Natural killer cell treated with Interleukin-12 subunit alpha and Interleukin-12 subunit beta and Interleukin-15 and Interleukin-18, amount 100 ng/mL, for 72 hours (primary cell): ENCODE data around the gene TAS2R20. TPM values are rescaled to one million over a fixed set of nuclear protein-coding genes. Genes with fewer than 3 reads are reported as not detected.

Experiments used
- ATAC-seq, 2 donors: fragments of 150-1000 bp; cut with Tn5 transposase in 1 of 2; sonication (Bioruptor Pico), chemical (Tn5 transposase) in 1 of 2; 2 replicates each; pipeline ENCODE4 v1.10.0; 2021
- DNase-seq: peaks from one replicate; pipeline ENCODE4 v3.0.0; 2022; ENCODE audit warnings: low spot score
- H3K27ac Mint-ChIP-seq, 2 donors: 1 replicate in 1 of 2; 2 replicates in 1 of 2; pipeline ENCODE4 v1.8.0; 2022; ENCODE audit warnings: mixed read lengths in 2 of 2, mild to moderate bottlenecking in 1 of 2, moderate library complexity in 1 of 2
- H3K27me3 Mint-ChIP-seq, 2 donors: 1 replicate in 1 of 2; 2 replicates in 1 of 2; pipeline ENCODE4 v1.8.0; 2022; ENCODE audit warnings: mixed read lengths in 2 of 2
- H3K36me3 Mint-ChIP-seq: one replicate; pipeline ENCODE4 v1.8.0; 2022; ENCODE audit warnings: mixed read lengths
- H3K4me1 Mint-ChIP-seq, 2 donors: 1 replicate in 1 of 2; 2 replicates in 1 of 2; pipeline ENCODE4 v1.8.0; 2022; ENCODE audit warnings: low read depth in 2 of 2, mixed read lengths in 2 of 2, mild to moderate bottlenecking in 1 of 2
- H3K4me3 Mint-ChIP-seq: one replicate; pipeline ENCODE4 v1.8.0; 2022; ENCODE audit warnings: mixed read lengths
- H3K9me3 Mint-ChIP-seq: 2 replicates; pipeline ENCODE4 v1.8.0; 2022; ENCODE audit warnings: mixed read lengths
- total RNA-seq, 2 donors: library from RNA; stranded (reverse); gene quantifications; one replicate each; pipeline ENCODE4 v1.2.3, GENCODE V29; 2022

Gene TAS2R20
- total RNA-seq, 2 donors from 2014 or later = 1.6 to 5.2 TPM

DNA sequence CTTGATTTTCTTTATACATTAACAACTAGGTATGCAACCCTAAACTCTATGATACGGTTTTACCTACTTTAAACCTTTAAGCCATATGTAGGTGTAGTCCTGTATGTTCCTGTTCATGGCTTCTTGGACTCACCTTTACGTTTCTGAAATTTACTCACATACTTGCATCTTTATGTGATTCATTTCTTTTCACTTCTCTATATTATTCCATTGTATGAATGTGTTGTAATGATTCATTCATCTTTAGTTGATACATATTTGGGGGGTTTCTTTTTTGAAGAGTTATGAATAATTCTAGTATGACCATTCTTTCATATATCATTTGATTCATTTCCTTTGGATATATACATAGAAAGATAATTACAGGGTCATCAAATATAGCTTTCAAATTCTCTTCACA lies 9.0 kb downstream of the TAS2R20 start:
- H3K4me1 Mint-ChIP-seq = no peaks in the 10 kb centered on the region
- ATAC-seq (no peak), DNase-seq (no peak)
- no peak overlapping the region for H3K27ac Mint-ChIP-seq
- no peaks in the 10 kb centered on the region for H3K9me3 Mint-ChIP-seq
- H3K27me3 Mint-ChIP-seq = peaks cover 15 to 22% of the 10 kb centered on the region in 2 donors
- H3K4me3 Mint-ChIP-seq = no peak overlapping the region
- H3K36me3 Mint-ChIP-seq = peaks cover 16% of the 10 kb centered on the region

GRCh38 chr12:10986812-10987211 lies 11.3 kb downstream of the TAS2R20 start, which contains the start of gene TAS2R50:
Gene TAS2R50, minus strand, starts transcription at chr12:10986912. Its CDS starts 52 bp downstream, at chr12:10986860.
- Mint-ChIP-seq H3K4me1 (peaks cover 12 to 17% of the 10 kb centered on the region in 2 donors), H3K36me3 (peaks cover 16% of the 10 kb centered on the region), H3K4me3 (no peak within 1 kb of the TSS), H3K9me3 (no peaks in the 10 kb centered on the region), H3K27me3 (peaks cover 22% of the 10 kb centered on the region in 2 donors), H3K27ac (no peak within 1 kb of the TSS)
- ATAC-seq = no peak
- no peak for DNase-seq

GRCh38 chr12:10982244-10982643 lies 15.9 kb downstream of the TAS2R20 start:
- Mint-ChIP-seq H3K27ac (no peak overlapping the region), H3K36me3 (peaks cover 11% of the 10 kb centered on the region), H3K9me3 (no peaks in the 10 kb centered on the region), H3K4me3 (peak overlapping the region; percentile 38), H3K4me1 (peaks cover 28 to 30% of the 10 kb centered on the region in 2 donors), H3K27me3 (peaks cover 41 to 51% of the 10 kb centered on the region in 2 donors)
- DNase-seq (peak; percentile 63), ATAC-seq (peak; percentile 89 to 97)

DNA sequence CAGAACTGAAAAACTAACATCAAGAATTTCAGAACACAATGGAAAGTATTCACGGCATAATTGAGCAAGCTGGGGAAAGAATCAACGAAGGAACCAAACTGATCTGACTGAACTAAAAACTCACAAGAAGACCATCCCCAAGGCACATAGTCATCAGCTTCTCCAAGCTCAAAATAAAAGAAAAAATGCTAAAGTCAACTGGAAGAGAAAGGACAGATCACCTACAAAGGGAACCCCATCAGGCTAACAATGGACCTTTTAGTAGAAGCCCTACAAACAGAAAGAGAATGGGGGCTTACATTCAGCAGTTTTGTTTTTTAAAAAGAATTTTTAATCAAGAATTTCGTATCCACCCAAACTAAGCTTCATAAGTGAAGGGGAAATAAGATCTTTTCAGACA lies 23.1 kb downstream of the TAS2R20 start:
- Mint-ChIP-seq H3K27me3 (peaks cover 43 to 51% of the 10 kb centered on the region in 2 donors), H3K36me3 (peaks cover 8% of the 10 kb centered on the region), H3K27ac (no peak overlapping the region), H3K4me3 (no peak overlapping the region), H3K4me1 (peaks cover 5 to 14% of the 10 kb centered on the region in 2 donors), H3K9me3 (no peaks in the 10 kb centered on the region)
- DNase-seq = no peak
- no peak for ATAC-seq

DNA sequence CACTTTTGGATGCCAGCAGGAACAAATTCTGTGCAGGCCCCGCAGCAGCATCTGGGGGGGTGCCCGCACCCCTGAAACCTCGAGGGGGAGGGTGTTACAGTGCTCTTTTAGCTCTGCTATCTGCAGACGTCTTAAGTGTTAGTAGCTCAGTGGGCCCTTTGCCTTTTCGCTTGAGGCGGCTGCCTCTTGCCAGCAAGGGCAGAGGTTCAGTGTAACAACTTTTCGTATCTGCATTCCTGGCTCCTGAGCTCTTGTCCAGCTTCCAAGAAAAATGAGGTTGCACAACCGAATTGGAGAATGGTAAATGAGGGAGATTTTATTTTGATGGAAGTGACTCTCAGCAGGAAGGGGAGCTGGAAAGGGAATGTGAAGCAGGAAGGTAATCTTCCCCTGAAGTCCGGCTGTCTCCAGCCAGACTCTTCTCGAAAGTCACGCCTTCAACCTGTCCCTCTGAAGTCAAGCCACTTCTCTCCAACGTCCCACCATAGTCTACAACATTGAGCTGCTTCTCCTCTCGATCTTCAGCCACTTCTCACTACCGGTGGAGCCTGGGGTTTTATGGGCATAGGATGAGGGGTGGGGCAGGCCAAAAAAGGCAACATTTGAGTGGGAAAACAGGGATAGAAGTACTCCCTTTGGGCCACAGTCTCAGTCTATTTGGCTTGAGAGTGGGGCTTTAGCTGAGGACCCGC lies 29.2 kb downstream of the TAS2R20 start:
- Mint-ChIP-seq H3K27ac (no peak overlapping the region), H3K4me1 (no peaks in the 10 kb centered on the region), H3K36me3 (no peaks in the 10 kb centered on the region), H3K9me3 (no peaks in the 10 kb centered on the region), H3K4me3 (no peak overlapping the region), H3K27me3 (no peaks in the 10 kb centered on the region)
- DNase-seq (no peak), ATAC-seq (no peak)

DNA sequence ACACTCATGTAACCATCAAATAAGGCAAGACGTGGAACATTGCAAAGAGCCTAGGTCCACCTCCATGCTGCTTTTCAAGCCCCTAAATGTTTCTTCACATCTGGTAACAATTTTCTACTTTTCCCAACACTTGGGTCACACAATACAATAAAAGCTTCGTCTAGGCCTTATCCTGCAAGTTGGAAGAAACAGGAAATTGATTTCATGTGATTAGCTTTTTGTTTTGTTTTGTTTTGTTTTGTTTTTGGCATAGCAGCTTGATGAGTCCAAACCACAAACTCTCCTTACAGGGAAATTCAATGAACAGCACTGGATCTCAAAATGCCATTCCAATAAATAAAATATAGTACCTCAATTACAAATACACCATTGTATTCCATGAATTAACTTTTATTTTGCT lies 30.7 kb downstream of the TAS2R20 start:
- no peak for DNase-seq
- Mint-ChIP-seq H3K4me1 (no peaks in the 10 kb centered on the region), H3K27me3 (no peaks in the 10 kb centered on the region), H3K4me3 (no peak overlapping the region), H3K9me3 (no peaks in the 10 kb centered on the region), H3K36me3 (no peaks in the 10 kb centered on the region), H3K27ac (no peak overlapping the region)
- no peak for ATAC-seq

DNA sequence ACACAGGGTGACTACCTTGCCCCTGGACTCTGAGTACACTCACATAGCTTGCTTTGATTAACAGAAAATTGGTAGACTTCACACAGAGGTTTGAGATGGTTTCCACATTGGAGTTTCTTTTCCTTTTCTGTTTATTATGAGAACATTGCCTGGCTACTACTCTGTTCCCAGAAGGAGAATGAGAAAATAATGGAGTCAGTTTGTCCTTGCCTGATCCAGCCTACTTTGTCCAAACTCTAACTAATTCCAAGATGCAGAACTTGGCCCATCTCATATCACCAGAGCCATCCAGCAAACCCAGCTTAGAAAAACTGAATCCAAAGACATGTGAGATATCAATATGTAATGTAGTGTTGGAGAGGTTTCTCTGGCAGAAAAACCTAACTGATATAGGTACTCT lies 31.8 kb downstream of the TAS2R20 start:
- Mint-ChIP-seq H3K27me3 (no peaks in the 10 kb centered on the region), H3K9me3 (no peaks in the 10 kb centered on the region), H3K4me3 (no peak overlapping the region), H3K4me1 (peaks cover 0 to 4% of the 10 kb centered on the region in 2 donors), H3K36me3 (no peaks in the 10 kb centered on the region), H3K27ac (no peak overlapping the region)
- no peak for DNase-seq
- no peak for ATAC-seq

GRCh38 chr12:10965476-10965875 lies 32.6 kb downstream of the TAS2R20 start:
- DNase-seq (no peak), ATAC-seq (no peak)
- no peaks in the 10 kb centered on the region for H3K27me3 Mint-ChIP-seq
- no peaks in the 10 kb centered on the region for H3K9me3 Mint-ChIP-seq
- H3K4me1 Mint-ChIP-seq = peaks cover 6 to 8% of the 10 kb centered on the region in 2 donors
- H3K36me3 Mint-ChIP-seq = no peaks in the 10 kb centered on the region
- no peak overlapping the region for H3K27ac Mint-ChIP-seq
- H3K4me3 Mint-ChIP-seq = no peak overlapping the region

DNA sequence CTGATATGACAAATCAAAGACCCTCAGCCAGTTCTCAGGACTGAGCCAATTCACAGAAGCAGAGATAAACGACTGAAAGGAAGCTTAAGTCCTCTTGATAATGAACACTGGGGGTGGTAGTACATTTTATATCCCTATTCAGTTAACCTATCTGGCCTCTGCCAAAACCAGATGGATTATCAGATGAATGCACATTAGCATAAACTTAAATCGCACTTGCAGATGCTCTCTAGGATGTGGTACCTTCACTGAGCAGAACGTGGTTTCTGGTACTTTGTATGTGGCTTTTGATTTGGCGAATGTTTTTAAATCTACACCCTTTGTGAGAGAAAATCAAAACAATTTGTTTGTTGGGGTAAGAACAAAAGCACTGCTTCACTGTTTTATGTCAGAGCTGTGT lies 37.9 kb downstream of the TAS2R20 start:
- Mint-ChIP-seq H3K27ac (no peak overlapping the region), H3K9me3 (no peaks in the 10 kb centered on the region), H3K36me3 (peaks cover 4% of the 10 kb centered on the region), H3K4me3 (no peak overlapping the region), H3K27me3 (peaks cover 0 to 2% of the 10 kb centered on the region in 2 donors), H3K4me1 (peaks cover 30 to 31% of the 10 kb centered on the region in 2 donors)
- DNase-seq = no peak
- peak in 1 of 2 donors; percentile 24 for ATAC-seq

DNA sequence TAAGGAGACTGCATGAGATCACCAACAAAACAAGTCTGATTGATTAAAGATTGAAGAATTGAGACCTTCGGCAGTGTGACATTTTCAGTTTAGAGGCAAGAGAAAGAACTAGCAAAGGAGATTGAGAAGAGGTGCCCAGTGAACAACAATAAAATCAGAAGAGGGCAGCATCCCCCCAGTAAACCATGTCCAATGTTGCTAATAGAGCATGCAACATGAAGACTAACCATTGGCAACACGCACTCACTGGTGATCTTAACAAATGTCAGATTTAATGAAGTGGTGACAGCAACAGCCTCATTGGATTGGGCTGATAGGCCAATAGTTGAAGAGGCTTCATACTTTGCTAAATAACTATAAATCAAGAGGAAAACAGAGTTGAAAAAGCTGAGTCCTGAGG lies 38.3 kb downstream of the TAS2R20 start:
- Mint-ChIP-seq H3K27ac (no peak overlapping the region), H3K36me3 (peaks cover 8% of the 10 kb centered on the region), H3K9me3 (peaks cover 1% of the 10 kb centered on the region), H3K4me3 (no peak overlapping the region), H3K4me1 (peaks cover 33 to 34% of the 10 kb centered on the region in 2 donors), H3K27me3 (peaks cover 0 to 2% of the 10 kb centered on the region in 2 donors)
- ATAC-seq = no peak
- no peak for DNase-seq

- no peak overlapping the region for H3K4me3 Mint-ChIP-seq
- peaks cover 19% of the 10 kb centered on the region for H3K36me3 Mint-ChIP-seq
- H3K27me3 Mint-ChIP-seq = peaks cover 0 to 5% of the 10 kb centered on the region in 2 donors
- ATAC-seq = no peak
- peaks cover 50 to 53% of the 10 kb centered on the region in 2 donors for H3K4me1 Mint-ChIP-seq
- no peak for DNase-seq
- H3K9me3 Mint-ChIP-seq = peaks cover 5% of the 10 kb centered on the region
- no peak overlapping the region for H3K27ac Mint-ChIP-seq
These were observed 40.4 kb downstream of the TAS2R20 start for GRCh38 chr12:10957741-10958140.

DNA sequence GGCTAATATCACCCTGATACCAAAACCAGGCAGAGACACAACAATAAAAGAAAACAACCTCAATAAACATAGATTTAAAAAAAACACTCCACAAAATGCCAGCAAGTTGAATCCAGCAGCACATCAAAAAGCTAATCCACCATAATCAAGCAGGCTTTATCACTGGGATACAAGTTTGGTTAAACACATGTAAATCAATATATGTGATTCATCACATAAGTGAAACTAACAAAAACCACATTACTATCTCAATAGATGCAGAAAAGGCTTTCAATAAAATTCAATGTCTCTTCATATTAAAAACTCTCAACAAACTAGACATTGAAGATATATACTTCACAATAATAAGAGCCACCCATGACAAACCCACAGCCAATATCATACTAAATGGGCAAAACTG lies 42.0 kb downstream of the TAS2R20 start:
- H3K9me3 Mint-ChIP-seq = peaks cover 5% of the 10 kb centered on the region
- no peak overlapping the region for H3K4me3 Mint-ChIP-seq
- no peak overlapping the region for H3K27ac Mint-ChIP-seq
- peaks cover 45 to 51% of the 10 kb centered on the region in 2 donors for H3K4me1 Mint-ChIP-seq
- peaks cover 21% of the 10 kb centered on the region for H3K36me3 Mint-ChIP-seq
- peaks cover 0 to 5% of the 10 kb centered on the region in 2 donors for H3K27me3 Mint-ChIP-seq
- no peak for DNase-seq
- ATAC-seq = no peak

- peaks cover 11% of the 10 kb centered on the region for H3K9me3 Mint-ChIP-seq
- peaks cover 37% of the 10 kb centered on the region for H3K36me3 Mint-ChIP-seq
- no peak for ATAC-seq
- peaks cover 29 to 38% of the 10 kb centered on the region in 2 donors for H3K4me1 Mint-ChIP-seq
- no peak overlapping the region for H3K4me3 Mint-ChIP-seq
- H3K27me3 Mint-ChIP-seq = peaks cover 0 to 3% of the 10 kb centered on the region in 2 donors
- H3K27ac Mint-ChIP-seq = no peak overlapping the region
- no peak for DNase-seq
These were observed 45.5 kb downstream of the TAS2R20 start for GRCh38 chr12:10952645-10953044.
